WERI-Rb-1 (cell line): Measurements from ENCODE around the gene ZNF273.

Experiments
- DNase-seq: peaks from one replicate; pipeline ENCODE4 v3.0.0-alpha.2; 2020
- H3K27ac ChIP-seq: fragments of 250-450 bp; sonication (Bioruptor Pico); 2 replicates; pipeline ENCODE4 v1.5.1; 2020; ENCODE audit warnings: mild to moderate bottlenecking, moderate library complexity
- H3K27me3 ChIP-seq: fragments of 250-450 bp; sonication (Bioruptor Pico); 2 replicates; pipeline ENCODE4 v1.5.1; 2021; ENCODE audit warnings: mild to moderate bottlenecking, low read depth, moderate library complexity; ENCODE audit not compliant: insufficient read depth, severe bottlenecking
- H3K36me3 ChIP-seq: fragments of 250-450 bp; sonication (Bioruptor Pico); 2 replicates; pipeline ENCODE4 v1.5.1; 2020; ENCODE audit warnings: mild to moderate bottlenecking, moderate library complexity
- H3K4me3 ChIP-seq: 2 replicates; pipeline ENCODE4 v1.5.1; 2011; ENCODE audit warnings: low read depth, mild to moderate bottlenecking, control low read depth, low read length
- H3K9me3 ChIP-seq: fragments of 250-450 bp; sonication (Bioruptor Pico); 2 replicates; pipeline ENCODE4 v1.5.1; 2021; ENCODE audit warnings: mild to moderate bottlenecking, moderate library complexity; ENCODE audit not compliant: severe bottlenecking
- TF ChIP-seq, protein P1 (sequence below): IDR thresholded peaks from 2 replicates; pipeline ENCODE4 v1.5.1; 2011; ENCODE audit warnings: low read depth, mild to moderate bottlenecking, control low read depth, inconsistent platforms, low read length

Gene ZNF273

DNA sequence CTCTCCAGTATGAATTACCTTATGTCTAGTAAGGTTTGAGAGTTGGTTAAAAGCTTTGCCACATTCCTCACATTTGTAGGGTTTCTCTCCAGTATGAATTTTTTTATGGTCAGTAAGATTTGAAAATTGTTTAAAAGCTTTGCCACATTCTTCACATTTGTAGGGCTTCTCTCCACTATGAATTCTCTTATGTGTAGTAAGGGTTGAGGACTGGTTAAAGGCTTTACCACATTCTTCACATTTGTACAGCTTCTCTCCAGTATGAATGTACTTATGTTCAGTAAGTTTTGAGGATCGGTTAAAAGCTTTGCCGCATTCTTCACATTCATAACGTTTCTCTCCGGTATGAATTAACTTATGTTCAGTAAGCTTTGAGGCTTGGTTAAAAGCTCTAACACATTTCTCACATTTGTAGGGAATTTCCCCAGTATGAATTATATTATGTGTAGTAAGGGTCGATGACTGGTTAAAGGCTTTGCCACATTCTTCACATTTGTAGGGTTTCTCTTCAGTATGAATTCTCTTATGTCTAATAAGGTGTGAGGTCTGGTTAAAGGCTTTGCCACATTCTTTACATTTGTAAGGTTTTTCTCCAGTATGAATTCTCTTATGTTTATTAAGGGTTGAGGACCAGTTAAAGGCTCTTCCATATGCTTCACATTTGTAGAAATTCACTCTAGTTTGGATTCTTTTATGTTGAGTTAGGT lies 75.6 kb downstream of the ZNF273 start:
- Histone ChIP-seq H3K27me3 (no peaks in the 10 kb centered on the region), H3K36me3 (peaks cover 36% of the 10 kb centered on the region), H3K4me3 (no peak overlapping the region), H3K9me3 (peaks cover 15% of the 10 kb centered on the region), H3K27ac (no peak overlapping the region)
- DNase-seq = no peak
- TF ChIP-seq, protein P1, sequence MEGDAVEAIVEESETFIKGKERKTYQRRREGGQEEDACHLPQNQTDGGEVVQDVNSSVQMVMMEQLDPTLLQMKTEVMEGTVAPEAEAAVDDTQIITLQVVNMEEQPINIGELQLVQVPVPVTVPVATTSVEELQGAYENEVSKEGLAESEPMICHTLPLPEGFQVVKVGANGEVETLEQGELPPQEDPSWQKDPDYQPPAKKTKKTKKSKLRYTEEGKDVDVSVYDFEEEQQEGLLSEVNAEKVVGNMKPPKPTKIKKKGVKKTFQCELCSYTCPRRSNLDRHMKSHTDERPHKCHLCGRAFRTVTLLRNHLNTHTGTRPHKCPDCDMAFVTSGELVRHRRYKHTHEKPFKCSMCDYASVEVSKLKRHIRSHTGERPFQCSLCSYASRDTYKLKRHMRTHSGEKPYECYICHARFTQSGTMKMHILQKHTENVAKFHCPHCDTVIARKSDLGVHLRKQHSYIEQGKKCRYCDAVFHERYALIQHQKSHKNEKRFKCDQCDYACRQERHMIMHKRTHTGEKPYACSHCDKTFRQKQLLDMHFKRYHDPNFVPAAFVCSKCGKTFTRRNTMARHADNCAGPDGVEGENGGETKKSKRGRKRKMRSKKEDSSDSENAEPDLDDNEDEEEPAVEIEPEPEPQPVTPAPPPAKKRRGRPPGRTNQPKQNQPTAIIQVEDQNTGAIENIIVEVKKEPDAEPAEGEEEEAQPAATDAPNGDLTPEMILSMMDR = no peak
